ENCODE results near the gene HTATSF1. TPM values are rescaled to one million over a fixed set of nuclear protein-coding genes. Genes with fewer than 3 reads are reported as not detected.

Gene HTATSF1
- total RNA-seq, 1 experiment from 2014 or later: 74.7 TPM

- ATAC-seq: no peak
- POLR2A ChIA-PET (ENCODE audit: unreplicated experiment): no interaction called here
These were observed 32.8 kb upstream of the HTATSF1 start for GRCh38 chrX:136464589-136464988.

GRCh38 chrX:136467303-136467702, 30.1 kb upstream of the HTATSF1 start:
- intact Hi-C loops (cut with micrococcal nuclease): no loop called here
- no peaks in the 10 kb centered on the region for H3K79me2 ChIP-seq (ENCODE audit: low read length)
- H3K4me3 ChIP-seq (ENCODE audit: low read length): no peak overlapping the region
- no peak overlapping the region for H3K4me2 ChIP-seq (ENCODE audit: low read length)
- H3K4me1 ChIP-seq (ENCODE audit: insufficient read depth, low read length): no peaks in the 10 kb centered on the region
- H3K9ac ChIP-seq (ENCODE audit: low read length): no peak overlapping the region
- H3F3A ChIP-seq (ENCODE audit: low read length, unreplicated experiment): no peaks in the 10 kb centered on the region
- H3K27ac ChIP-seq (ENCODE audit: low read length): no peak overlapping the region
- ChIA-PET CTCF (no interaction called here), POLR2A (ENCODE audit: unreplicated experiment) (no interaction called here)
- ATAC-seq (no peak), DNase-seq (no peak)
- no peaks in the 10 kb centered on the region for H3K27me3 ChIP-seq (ENCODE audit: low read length)
- no peaks in the 10 kb centered on the region for H4K20me1 ChIP-seq (ENCODE audit: low read length)
- H2AFZ ChIP-seq (ENCODE audit: low read length): no peak overlapping the region
- H3K9me3 ChIP-seq (ENCODE audit: low read length): no peaks in the 10 kb centered on the region
- no peaks in the 10 kb centered on the region for H3K36me3 ChIP-seq (ENCODE audit: low read depth, low read length)
- BruUV-seq (replicated peaks): no TSS peak
- H3K9me2 ChIP-seq (replicated peaks; ENCODE audit: low read length): no peaks in the 10 kb centered on the region
- TF ChIP-seq EZH2 (IDR thresholded peaks at IDR 0.05; ENCODE audit: low read length, unreplicated experiment) (no peak), EZH2phosphoT487 (IDR thresholded peaks at IDR 0.05; ENCODE audit: borderline replicate concordance, low read length) (no peak), CTCF (conservative IDR thresholded peaks at IDR 0.05; ENCODE audit: low read depth, low read length) (no peak)

More at GRCh38 chrX:136464589-136464988, 32.8 kb upstream of the HTATSF1 start:
- Histone ChIP-seq H3K9me3 (ENCODE audit: low read length) (no peaks in the 10 kb centered on the region), H3F3A (ENCODE audit: low read length, unreplicated experiment) (no peaks in the 10 kb centered on the region), H3K4me1 (ENCODE audit: insufficient read depth, low read length) (no peaks in the 10 kb centered on the region), H3K4me3 (ENCODE audit: low read length) (no peak overlapping the region), H4K20me1 (ENCODE audit: low read length) (no peaks in the 10 kb centered on the region), H3K9ac (ENCODE audit: low read length) (no peak overlapping the region), H3K9me2 (replicated peaks; ENCODE audit: low read length) (no peaks in the 10 kb centered on the region), H3K27me3 (ENCODE audit: low read length) (no peaks in the 10 kb centered on the region), H2AFZ (ENCODE audit: low read length) (no peak overlapping the region), H3K27ac (ENCODE audit: low read length) (no peak overlapping the region), H3K79me2 (ENCODE audit: low read length) (no peaks in the 10 kb centered on the region), H3K4me2 (ENCODE audit: low read length) (no peak overlapping the region), H3K36me3 (ENCODE audit: low read depth, low read length) (no peaks in the 10 kb centered on the region)
- TF ChIP-seq EZH2phosphoT487 (IDR thresholded peaks at IDR 0.05; ENCODE audit: borderline replicate concordance, low read length): no peak
- TF ChIP-seq EZH2 (IDR thresholded peaks at IDR 0.05; ENCODE audit: low read length, unreplicated experiment): no peak
- TF ChIP-seq CTCF (conservative IDR thresholded peaks at IDR 0.05; ENCODE audit: low read depth, low read length): no peak
- no peak for DNase-seq
- CTCF ChIA-PET: no interaction called here
- intact Hi-C loops (cut with micrococcal nuclease): no loop called here
- BruUV-seq (replicated peaks): no TSS peak

- Histone ChIP-seq H3K4me3 (ENCODE audit: low read length) (no peak overlapping the region), H3F3A (ENCODE audit: low read length, unreplicated experiment) (no peaks in the 10 kb centered on the region), H3K9me3 (ENCODE audit: low read length) (no peaks in the 10 kb centered on the region), H3K79me2 (ENCODE audit: low read length) (no peaks in the 10 kb centered on the region), H3K27ac (ENCODE audit: low read length) (no peak overlapping the region), H3K9ac (ENCODE audit: low read length) (no peak overlapping the region), H3K4me1 (ENCODE audit: insufficient read depth, low read length) (no peaks in the 10 kb centered on the region), H3K36me3 (ENCODE audit: low read depth, low read length) (no peaks in the 10 kb centered on the region), H3K9me2 (replicated peaks; ENCODE audit: low read length) (no peaks in the 10 kb centered on the region), H3K4me2 (ENCODE audit: low read length) (no peak overlapping the region), H3K27me3 (ENCODE audit: low read length) (no peaks in the 10 kb centered on the region), H2AFZ (ENCODE audit: low read length) (no peak overlapping the region), H4K20me1 (ENCODE audit: low read length) (no peaks in the 10 kb centered on the region)
- intact Hi-C loops (cut with micrococcal nuclease): no loop called here
- peak; percentile 21 for DNase-seq
- no peak for TF ChIP-seq EZH2phosphoT487 (IDR thresholded peaks at IDR 0.05; ENCODE audit: borderline replicate concordance, low read length)
- TF ChIP-seq CTCF (conservative IDR thresholded peaks at IDR 0.05; ENCODE audit: low read depth, low read length): no peak
- TF ChIP-seq EZH2 (IDR thresholded peaks at IDR 0.05; ENCODE audit: low read length, unreplicated experiment): no peak
- no peak; the same call in 1 of the 2 replicates for ATAC-seq
- no TSS peak for BruUV-seq (replicated peaks)
- CTCF ChIA-PET: interaction anchor here (0.5 kb wide), 1 partner anchor 23 kb away, joined by 10 read pairs; no protein-coding TSS in a partner anchor
- POLR2A ChIA-PET (ENCODE audit: unreplicated experiment): no interaction called here
These were observed 28.8 kb upstream of the HTATSF1 start for GRCh38 chrX:136468391-136469103.

Data from PC-3 (cell line).